LHCN-M2 (cell line): ENCODE results near the gene CHST11. TPM values are rescaled to one million over a fixed set of nuclear protein-coding genes. Genes with fewer than 3 reads are reported as not detected.

Experiments
- DNase-seq: peaks from one replicate; pipeline ENCODE4 v3.0.0-alpha.2; 2012; ENCODE audit warnings: low read depth
- total RNA-seq: library from RNA; depleted of rRNA; stranded (reverse); fragments of >200 nt; gene quantifications from 2 replicates; pipeline ENCODE4 v1.2.3, GENCODE V29; 2014

The CHST11 gene
- total RNA-seq, 1 experiment from 2014 or later, result 3.4 TPM

DNA sequence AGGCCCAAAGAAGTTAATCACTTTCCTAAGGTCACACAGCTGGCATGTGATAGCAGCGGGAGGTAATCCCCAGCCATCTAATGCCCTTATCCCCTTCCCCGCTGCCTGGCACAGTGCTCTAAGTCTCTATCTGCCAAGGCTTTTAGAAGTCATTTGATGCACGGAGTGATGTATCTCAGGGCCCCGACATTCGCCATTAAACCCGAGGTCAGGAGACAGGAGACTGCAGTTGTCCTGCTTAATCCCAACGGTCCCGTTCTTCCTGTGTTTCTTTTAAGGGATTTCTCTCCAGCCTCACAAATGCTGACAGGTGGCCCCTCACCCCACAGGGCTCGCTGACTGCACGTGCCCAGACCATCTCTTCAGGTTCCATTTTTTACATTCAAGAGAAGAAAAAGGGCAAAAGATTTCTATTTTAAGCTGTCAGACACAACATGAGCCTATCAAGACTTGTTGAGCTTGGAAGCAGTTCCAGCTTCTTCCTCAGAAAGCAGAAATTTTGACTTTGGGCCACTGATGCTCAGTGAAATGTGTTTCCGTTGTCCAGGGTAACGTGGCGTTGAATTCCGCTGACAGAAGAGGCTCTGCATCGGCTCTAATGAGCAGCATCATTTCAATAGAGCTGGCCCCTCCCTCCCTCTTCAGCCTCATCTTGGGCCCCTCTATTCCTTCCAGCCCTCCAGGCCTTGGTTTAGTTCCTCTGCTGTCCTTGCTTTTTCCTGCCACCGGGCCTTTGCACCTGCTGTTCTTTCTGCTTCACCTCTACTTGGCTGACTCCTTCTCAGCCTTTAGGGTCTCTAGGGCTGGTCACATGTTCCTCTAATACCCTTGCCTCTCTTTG, 171.5 kb downstream of the CHST11 start:
- no peak for DNase-seq

DNA sequence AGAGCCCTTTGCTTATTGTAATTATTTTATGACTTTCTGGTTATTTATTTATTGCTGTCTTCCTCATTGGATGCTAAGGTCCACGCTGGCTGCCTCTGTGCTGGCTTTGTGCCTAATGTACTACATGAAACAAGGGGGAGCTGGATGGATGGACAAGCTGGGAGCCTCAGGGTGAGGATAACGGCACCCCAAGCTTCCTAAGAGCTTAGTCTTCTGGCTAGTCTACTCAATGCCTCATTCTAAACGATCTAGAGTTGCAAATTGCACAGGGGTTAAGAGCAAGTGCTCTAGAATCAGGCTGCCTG, 172.0 kb downstream of the CHST11 start:
- DNase-seq, result no peak

DNA sequence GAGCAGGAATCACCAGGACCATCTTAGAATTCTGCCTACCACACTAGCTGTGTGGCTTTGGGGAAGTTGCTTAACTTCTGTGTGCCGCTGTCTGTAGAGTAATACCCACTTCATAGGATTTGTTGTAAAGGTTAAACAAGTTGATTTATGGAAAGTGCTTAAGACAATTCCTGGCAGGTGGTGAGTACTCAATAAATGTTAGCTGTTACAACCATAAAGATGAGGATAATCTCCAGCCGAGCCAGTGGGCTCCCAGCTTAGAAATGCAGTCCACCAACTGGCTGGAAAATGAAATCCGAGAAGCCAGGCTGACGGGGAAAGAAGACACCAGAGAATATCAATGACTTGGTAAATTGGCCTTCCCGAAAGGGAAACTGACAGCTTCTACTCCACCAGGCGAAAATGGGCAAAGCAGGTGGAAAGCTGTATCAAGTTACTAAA, 173.5 kb downstream of the CHST11 start:
- DNase-seq, result no peak

DNA sequence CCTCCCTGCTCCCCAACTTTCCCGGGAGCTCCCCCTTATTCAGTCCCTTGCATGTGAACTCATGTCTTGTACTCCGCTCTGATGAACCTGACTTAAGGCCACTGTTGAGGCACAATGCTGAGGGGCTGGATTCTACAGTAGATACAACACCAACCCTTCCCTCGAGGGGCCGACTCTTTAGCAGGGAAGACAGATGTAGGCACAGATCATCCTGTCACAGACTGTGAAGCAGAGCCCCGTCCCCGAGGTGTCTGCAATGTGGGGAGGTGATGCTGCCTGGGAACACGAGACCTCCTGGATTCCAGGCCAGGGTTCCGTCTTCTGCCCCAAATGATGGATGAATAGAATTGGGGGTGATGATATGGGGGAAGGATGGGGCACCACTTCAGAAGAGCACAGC, 175.1 kb downstream of the CHST11 start:
- DNase-seq, result no peak

DNA sequence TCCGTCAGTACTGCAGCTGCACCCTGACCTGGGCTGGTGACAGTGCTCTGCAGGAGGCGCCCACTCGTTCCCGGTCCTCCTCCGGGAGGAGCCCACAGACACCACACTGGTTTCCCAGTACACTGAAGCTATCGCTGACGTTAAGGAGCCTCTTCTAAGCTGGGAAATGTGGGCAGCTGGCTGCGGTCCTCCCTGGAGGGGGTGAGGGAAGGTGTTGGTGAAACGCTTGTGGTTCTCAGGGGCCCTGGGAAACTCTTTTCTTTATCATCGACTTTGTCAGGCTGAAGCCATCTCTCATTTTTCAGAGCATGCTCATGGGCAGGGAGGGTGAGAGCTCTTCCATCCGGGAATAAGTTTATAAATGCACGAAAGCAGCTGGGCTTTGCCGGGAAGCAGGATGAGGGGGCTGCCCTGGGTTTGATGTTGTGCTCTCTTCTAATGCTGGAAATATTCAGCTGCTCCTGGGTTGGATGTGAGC, 176.0 kb downstream of the CHST11 start:
- DNase-seq, result peak; percentile 19

DNA sequence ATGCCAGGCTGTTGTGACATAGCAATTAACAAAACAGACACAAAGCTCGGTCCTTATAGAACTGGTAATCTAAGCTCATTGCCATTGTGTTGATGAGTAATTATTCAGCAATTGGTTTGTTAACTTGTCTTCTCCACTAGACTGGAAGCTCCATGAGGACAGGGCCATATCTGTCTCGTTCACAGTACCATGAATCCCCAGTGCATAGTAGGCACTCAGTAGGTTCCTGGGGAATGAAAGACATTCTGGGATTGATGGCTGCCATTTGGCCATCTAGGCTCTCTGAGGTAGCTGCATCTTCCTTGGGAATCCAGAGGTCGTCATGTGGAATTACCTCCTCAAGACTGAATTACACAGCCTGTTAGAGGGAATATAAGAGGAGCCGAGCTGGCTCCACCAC, 177.3 kb downstream of the CHST11 start:
- DNase-seq, result no peak

DNA sequence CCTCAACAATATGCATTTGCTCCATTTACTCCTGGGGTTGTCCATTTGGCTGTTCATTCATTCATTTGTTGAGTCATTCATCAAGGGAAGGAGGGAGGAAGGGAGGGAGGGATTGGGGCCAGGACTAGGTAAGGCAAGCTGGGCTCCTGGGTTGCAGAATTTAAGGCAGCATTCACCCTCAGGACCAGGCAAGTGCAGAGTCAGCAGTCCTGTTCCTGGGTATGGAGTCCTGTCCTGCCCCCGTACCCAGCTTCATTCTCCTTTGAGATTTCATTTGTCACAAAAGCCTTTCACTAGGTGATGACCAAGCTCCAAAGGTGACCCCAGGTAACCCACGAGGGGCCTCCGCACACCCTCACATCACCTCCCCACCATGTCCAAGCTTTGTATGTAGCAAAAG, 178.1 kb downstream of the CHST11 start:
- no peak for DNase-seq

DNA sequence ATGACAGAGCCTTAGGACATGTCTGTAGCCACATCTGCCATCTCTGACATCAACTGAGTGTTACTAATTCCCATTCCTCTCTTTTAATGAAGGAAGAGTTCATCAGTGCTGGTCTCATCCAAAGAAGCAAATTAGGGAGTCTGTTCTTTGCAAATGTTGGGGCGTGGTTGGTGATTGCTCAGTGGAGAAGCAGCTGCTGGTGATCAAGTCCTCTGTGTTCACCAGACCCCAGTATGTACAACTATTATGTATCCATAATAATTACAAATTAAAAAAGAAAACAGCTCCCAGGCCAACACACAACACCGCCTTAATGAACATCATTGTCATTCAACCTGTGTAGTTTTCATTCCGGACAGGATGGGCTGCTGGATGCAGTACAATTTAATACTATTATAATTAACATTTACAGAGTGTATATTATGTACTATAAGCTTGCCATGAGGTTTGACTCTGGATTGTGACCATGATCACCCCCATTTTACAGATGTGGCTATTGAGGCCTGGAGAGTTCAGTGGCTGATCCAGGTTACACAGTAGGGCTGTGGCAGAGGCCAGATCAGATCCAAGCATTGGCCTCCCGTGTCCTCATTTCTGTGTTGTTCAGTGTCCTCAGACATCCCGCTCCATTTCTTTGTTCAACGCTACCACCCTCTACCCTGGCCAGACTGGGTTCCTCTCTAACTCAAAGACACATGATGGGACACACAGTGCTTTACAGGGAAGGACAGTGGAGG, 179.0 kb downstream of the CHST11 start:
- DNase-seq, result no peak

DNA sequence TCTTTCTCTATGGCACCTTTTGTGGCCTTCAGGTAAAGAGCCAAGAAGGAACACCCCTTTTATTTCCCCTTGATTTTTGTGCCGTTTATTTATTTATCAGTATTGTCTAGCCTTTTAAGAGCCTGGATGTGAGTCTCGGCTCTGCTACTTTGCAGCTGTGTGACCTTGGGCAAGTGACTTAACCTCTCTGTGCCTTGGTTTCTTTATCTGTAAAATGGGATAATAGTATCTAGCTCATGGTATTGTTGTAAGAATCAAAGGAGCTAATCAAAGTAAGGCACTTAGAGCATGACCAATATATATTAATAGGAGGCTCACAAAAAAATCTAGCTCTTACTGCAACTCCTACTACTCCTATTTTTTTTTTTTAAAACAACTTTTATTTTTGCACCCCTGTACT, 179.7 kb downstream of the CHST11 start:
- DNase-seq, result no peak

DNA sequence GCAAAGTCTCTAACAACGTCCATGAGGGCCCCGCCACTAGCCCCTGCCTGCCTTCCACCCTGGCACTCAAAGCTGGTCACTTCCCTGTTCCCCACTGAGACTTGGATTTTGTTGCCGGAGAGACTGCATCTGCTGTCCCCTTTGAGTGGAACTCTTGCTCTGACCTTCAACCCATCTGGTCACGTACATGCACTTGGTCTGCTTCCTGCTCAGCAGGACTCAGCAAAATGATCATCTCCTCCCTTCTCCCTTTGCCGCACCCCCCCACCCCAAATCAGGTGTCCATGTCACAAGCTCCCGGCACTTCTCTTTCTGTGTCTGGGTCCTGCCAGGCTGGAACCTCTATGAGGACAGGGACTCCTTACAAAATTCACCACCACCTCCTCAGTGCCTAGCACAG, 180.9 kb downstream of the CHST11 start:
- DNase-seq, result no peak

DNA sequence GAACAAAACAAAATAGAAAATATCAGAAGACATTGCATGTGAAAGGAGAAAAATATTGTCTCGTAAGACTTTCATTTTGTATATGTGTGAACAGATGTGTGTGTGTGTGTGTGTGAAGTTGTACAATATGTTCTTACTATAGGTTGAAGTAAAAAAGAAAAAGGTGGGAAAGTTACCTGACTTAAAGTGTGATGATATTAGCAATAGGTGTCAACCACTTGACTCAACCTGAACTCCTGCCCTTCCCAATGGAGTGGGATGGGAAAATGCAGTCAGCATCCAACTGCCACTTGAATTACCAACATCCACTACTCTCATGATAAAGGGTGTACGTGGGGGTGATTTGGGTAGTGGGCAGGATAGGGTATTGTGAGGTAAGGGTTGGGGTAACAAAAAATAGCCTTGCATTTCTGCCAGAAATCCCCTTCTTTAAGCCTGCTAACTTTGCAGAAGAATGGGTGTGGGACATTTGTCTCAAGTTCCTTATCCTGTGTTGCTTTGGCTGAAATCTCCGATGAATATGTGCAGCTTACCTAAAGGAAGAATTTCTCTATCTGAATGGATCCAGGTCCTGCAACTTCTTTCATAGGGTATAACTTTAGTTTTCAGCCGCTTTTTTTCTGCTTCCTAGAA, 181.6 kb downstream of the CHST11 start:
- DNase-seq, result no peak

DNA sequence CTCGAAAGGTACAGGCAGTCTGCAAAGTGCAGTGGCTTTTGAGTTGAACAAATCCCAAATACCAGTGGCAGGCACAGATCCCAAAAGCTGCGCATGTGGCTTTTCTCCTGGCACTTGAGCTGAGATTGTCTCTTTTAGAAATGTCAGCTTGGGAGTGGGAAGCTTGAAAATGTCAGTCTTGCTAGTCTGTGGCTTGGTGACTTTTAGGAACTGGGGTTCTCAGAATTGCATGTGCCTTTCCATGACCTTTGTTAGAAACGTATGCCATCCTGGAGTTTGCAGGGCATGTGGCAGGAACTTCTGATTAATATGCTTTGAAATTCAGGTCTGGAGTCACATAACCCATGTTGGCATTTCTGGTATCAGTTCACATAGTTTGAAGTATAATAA, 182.1 kb downstream of the CHST11 start:
- DNase-seq, result no peak

DNA sequence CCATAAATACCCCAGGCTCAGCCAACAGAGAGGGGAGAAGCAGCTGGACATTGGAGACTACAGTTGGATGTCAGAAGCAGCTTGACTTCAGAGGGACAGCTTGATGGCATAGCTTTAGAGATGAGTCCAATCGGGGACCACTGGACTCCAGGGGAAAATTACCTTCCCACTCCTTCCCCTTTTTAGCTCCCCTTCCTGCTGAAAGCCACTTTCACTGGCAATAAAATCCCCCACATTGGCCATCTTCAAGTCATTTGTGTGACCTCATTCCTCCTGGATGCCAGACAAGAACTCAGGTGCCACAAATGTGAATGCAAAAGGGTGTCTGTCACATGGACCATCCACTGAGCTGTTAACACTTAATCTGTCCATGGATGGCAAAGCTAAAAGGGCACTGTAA, 184.2 kb downstream of the CHST11 start:
- no peak for DNase-seq

DNA sequence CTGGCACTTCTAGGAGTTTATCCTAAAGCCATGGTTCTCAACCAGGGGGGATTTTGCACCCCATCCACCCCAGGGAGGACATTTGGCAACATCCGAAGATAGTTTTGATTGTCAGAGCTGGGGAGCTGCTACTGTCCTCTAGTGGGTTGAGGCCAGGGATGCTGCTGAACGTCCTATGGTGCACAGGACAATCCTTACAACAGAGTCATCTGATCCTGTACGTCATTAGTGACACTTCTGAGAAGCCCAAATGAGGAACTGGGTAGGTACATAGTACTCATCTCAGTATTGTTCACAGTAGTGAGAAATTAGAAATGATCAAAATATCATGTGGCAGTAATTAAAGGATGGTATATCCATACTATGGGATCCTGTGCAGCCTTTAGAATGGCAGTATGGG, 185.1 kb downstream of the CHST11 start:
- no peak for DNase-seq

DNA sequence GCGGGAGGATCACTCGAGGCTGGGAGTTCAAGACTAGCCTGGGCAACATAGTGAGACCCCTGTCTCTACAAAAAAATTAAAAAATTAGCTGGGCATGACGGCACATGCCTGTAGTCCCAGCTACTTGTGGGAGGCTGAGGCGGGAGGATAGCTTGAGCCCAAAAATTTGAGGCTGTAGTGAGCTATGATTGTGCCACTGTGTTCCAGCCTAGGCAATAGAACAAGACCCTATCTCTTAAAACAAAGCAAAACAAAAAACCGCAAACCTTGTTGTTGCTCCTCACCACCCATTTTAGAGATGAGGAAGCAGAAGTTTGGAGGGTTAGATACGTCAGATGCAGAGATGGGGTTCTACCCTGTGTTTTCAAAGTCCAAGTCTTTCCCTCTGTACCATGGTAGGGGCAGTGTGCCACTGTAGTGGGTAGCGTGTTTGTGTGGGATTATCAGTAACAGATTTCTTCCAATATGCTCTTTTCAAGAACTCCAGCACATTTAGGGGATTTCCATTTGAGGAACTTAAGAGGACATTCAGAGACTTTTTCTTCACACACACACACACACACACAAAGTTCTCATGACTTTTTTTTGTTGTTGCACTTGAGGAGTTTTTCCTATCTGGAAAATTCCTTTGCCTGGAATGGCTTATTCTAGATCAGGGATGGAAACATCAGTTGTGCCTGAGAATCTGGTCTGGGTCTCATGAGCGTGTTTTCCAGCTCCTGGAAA, 186.5 kb downstream of the CHST11 start:
- DNase-seq, result no peak

DNA sequence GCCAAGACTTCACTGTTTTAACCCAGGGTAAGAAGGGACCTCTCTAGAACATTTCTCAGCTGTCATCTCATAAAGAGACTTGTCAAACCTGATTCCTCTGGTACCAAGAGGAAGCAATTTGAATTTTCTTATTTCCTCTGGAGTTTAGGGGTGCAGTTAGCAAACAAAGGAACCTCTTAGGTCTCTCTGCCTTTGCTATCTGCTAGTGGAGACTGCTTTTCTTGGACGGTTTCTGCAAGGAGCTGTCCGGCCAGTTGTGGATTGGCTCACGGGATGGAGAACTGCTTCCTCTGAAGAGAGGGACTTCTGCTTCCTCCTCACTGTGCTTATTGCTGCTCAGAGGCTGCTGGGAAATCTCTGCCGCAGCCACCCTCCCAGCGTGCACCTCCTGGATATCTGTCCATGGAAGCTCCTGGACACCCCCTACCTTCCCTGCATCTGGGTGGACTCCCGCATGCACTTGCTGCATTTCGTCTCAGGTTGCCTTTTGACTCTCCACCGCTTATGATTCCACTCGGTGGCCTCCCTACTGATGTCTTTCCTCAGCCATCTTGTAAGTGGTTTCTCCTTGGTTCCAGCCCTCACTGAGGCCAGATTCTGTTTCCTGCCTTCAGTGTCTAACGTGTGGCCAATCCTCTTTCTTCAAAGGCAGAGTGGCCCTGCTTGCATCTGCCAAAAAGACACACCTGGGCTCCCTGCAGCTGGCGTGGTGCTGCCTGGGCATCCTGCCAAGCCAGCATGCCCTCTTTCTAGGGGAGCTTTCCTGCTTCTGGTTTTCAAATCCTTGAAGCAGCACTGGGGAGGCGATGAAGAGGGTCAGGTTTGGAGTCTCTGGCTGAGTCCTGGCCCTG, 187.3 kb downstream of the CHST11 start:
- DNase-seq, result no peak

DNA sequence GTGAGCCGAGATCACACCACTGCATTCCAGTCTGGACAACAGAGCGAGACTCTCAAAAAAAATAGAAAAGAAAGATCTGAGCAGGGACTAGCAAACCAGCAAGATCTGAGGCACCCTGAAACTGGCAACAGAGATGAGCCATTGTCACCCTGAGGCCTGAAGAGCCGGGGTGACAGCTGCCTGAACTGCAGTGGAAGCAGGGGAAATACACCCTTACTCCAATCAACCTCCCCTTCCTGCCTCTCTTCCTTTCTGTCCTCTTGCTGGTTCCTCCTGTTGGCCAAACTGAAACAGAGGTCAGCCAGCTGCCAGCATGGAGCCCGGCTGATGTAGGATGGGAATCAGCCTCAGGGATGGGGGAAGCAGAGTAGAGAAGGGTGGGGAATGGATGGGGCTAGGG, 192.0 kb downstream of the CHST11 start:
- DNase-seq, result no peak

DNA sequence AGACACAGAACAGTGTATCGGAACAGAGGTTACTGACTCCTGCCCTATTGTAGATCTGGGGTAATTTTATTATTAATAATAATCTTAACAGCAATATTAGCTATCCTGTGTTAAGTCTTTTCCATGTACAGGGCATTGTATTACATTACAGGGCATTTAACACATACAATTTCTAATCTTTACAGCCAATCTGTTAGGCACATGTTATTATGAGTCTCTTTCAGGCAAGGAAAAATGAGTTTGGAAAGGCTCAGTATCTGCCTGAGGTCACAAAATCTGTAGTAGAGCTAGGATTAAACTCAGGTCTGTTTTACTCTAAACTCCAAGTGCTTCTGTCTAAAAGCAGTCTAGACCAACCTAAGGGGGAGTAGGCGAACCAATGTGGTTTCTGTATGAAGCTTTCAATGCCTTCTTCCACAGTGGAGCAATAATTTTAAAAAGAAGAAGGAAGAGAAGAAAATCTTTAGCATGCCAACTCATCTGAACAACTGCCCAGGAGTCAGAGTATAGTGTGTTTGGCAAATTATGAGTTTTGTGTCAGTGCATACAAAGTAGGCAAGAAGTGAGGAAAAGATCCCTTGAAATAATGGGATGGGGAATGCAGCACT, 192.6 kb downstream of the CHST11 start:
- DNase-seq, result no peak

DNA sequence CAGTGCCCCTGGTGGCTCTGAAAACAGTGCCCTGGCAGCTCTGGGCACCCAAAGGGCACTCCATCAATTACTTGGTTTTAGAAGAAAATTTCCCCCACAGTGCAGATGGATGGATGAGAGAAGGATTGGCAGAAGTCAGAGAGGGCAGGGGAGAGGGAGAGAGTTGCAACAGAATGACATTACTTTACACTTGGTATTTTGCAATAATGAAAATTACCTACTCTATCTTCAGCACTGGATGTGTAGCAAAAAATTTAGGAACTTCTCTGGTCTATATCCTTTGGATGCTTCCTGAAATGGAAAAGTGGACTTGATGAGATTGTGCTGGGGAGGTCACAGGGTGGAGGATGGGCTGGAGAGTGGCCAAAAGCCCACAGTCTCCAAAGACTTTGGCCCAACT, 193.2 kb downstream of the CHST11 start:
- DNase-seq, result no peak

DNA sequence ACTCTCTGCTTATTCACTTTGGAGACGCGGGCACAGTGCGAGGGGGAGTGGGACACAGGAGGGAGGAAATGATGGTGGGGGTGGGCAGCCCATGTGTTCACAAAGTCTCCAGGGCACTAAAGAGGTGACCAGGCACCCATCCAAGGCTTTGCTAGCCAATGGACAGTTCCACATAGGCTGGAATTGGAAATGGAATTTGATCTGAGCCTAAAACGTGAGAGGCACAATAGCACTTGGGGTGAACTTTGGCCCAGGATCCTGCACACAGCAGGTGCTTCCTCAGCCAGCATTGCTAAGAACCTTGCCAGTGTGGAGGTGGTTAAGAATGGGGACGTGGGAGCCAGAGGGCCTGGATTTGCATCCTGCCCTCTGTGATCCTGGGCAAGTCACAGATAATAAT, 193.8 kb downstream of the CHST11 start:
- DNase-seq, result no peak

DNA sequence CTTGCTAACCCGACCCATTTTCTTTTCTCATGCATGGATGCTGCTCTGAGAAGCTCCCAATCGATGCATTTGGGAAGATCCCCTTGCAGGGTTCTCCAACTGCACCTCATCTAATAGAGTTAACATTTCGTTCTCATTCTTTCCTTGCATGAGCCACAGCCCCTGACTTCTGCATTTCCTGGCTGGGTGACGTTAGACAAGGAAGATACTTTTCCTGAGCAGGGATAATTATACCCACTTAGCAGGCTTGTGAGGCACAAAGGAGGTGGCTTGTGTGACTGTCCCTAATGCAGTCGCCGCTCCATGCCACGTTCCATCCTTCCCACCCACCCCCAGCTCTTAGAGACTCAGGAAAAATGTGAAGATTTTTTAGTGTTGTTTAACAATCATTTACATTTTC, 195.1 kb downstream of the CHST11 start:
- DNase-seq, result no peak
